ENCODE data around the gene INTS4.

- TF ChIP-seq CTCF (conservative IDR thresholded peaks at IDR 0.05; ENCODE audit: low read length), result no peak
- no peak for TF ChIP-seq EZH2phosphoT487 (IDR thresholded peaks at IDR 0.05; ENCODE audit: borderline replicate concordance, low read depth, low read length)
Observed at GRCh38 chr11:78041843-78042440, 47.5 kb upstream of the INTS4 start.
